Peyer's patch (tissue), 4 donors: ENCODE data around the gene SYPL2.

Experiments
- POLR2A ChIP-seq, 2 donors: fragments of 450-650 bp; IDR thresholded peaks; one replicate each; pipeline ENCODE4 v1.5.1; 2017; ENCODE audit warnings: antibody characterized with exemption in 2 of 2, mild to moderate bottlenecking in 2 of 2, moderate library complexity in 2 of 2
- TF ChIP-seq, protein P1 (sequence below), 6 experiments: fragments of 450-650 bp in 4 of 6; fragments of 200-600 bp in 2 of 6; sonication (generic) in 1 of 6; IDR thresholded peaks; one replicate each; pipeline ENCODE4 v1.5.1; 2017 to 2019; ENCODE audit warnings: antibody characterized with exemption in 6 of 6, mild to moderate bottlenecking in 3 of 6, moderate library complexity in 1 of 6

DNA sequence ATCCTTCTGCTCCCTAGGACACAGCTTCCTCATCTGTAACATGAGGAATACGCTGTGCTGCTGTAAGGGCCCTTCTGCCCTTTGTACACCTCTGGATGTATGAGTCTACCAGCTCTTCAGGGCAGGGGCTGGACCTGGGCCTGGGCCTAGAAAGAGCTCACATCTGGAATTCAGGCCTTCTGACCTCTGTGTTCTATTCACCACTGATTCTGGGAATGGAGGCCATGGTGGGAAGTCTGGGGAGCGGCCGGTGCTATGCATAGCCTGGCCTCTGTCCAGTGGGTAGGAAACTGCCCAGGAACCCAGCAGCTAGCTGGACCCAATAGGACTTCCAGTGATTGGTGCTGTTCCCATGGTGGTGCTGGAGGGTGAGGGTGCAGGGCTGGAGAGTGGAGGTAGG is 62.4 kb downstream of the SYPL2 start:
- TF ChIP-seq, protein P1, sequence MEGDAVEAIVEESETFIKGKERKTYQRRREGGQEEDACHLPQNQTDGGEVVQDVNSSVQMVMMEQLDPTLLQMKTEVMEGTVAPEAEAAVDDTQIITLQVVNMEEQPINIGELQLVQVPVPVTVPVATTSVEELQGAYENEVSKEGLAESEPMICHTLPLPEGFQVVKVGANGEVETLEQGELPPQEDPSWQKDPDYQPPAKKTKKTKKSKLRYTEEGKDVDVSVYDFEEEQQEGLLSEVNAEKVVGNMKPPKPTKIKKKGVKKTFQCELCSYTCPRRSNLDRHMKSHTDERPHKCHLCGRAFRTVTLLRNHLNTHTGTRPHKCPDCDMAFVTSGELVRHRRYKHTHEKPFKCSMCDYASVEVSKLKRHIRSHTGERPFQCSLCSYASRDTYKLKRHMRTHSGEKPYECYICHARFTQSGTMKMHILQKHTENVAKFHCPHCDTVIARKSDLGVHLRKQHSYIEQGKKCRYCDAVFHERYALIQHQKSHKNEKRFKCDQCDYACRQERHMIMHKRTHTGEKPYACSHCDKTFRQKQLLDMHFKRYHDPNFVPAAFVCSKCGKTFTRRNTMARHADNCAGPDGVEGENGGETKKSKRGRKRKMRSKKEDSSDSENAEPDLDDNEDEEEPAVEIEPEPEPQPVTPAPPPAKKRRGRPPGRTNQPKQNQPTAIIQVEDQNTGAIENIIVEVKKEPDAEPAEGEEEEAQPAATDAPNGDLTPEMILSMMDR (IDR thresholded peaks at IDR 0.05): no peak
- TF ChIP-seq POLR2A (IDR thresholded peaks at IDR 0.05): no peak
